Ascending aorta (tissue), 2 donors: ENCODE data around the gene SPATA2L. TPM values are rescaled to one million over a fixed set of nuclear protein-coding genes. Genes with fewer than 3 reads are reported as not detected.
"Not testable (repeated sequence)": the region's sequence is repeated elsewhere in the genome, so short reads cannot be mapped to it uniquely, and the experiment has no call there.

ENCODE experiments used
- DNase-seq, 2 donors: peaks; one replicate each; pipeline ENCODE4 v3.0.0-alpha.2; 2019; ENCODE audit warnings: low spot score in 2 of 2
- H3K27ac ChIP-seq, 2 donors: fragments of 200-600 bp; sonication (generic); one replicate each; pipeline ENCODE4 v1.5.1; 2016 to 2017; ENCODE audit warnings: mild to moderate bottlenecking in 1 of 2
- H3K27me3 ChIP-seq: fragments of 200-600 bp; sonication (generic); one replicate; pipeline ENCODE4 v1.5.1; 2017
- H3K36me3 ChIP-seq, 2 donors: fragments of 200-600 bp; sonication (generic); one replicate each; pipeline ENCODE4 v1.5.1; 2016
- H3K4me1 ChIP-seq, 2 donors: fragments of 200-600 bp; sonication (generic); one replicate each; pipeline ENCODE4 v1.5.1; 2016 to 2017; ENCODE audit warnings: mild to moderate bottlenecking in 1 of 2
- H3K4me3 ChIP-seq, 2 donors: fragments of 200-600 bp; sonication (generic); one replicate each; pipeline ENCODE4 v1.5.1; 2016 to 2017; ENCODE audit warnings: mild to moderate bottlenecking in 1 of 2
- H3K9me3 ChIP-seq, 2 donors: fragments of 200-600 bp; sonication (generic); one replicate each; pipeline ENCODE4 v1.5.1; 2016
- intact Hi-C: fragments of 100-400 bp; cut with DNase I; formaldehyde crosslinking; loops from one replicate; pipeline ENCODE4 v1.15.1; 2023
- total RNA-seq: library from RNA; depleted of rRNA; stranded (reverse); fragments of >200 nt; gene quantifications from one replicate; pipeline ENCODE4 v1.1.0, GENCODE V29; 2016
- TF ChIP-seq, protein P1 (sequence below), 3 experiments: fragments of 200-600 bp in 2 of 3; fragments of 450-650 bp in 1 of 3; sonication (generic) in 2 of 3; IDR thresholded peaks; one replicate each; pipeline ENCODE4 v1.5.1; 2016 to 2019; ENCODE audit warnings: antibody characterized with exemption in 3 of 3, mild to moderate bottlenecking in 1 of 3, moderate library complexity in 1 of 3

Gene SPATA2L
- total RNA-seq, 1 donor from 2014 or later = 34.7 TPM

- peak; percentile 96 to 99 for DNase-seq
- peak overlapping the region; percentile 88 to 93 for H3K27ac ChIP-seq
- TF ChIP-seq, protein P1, sequence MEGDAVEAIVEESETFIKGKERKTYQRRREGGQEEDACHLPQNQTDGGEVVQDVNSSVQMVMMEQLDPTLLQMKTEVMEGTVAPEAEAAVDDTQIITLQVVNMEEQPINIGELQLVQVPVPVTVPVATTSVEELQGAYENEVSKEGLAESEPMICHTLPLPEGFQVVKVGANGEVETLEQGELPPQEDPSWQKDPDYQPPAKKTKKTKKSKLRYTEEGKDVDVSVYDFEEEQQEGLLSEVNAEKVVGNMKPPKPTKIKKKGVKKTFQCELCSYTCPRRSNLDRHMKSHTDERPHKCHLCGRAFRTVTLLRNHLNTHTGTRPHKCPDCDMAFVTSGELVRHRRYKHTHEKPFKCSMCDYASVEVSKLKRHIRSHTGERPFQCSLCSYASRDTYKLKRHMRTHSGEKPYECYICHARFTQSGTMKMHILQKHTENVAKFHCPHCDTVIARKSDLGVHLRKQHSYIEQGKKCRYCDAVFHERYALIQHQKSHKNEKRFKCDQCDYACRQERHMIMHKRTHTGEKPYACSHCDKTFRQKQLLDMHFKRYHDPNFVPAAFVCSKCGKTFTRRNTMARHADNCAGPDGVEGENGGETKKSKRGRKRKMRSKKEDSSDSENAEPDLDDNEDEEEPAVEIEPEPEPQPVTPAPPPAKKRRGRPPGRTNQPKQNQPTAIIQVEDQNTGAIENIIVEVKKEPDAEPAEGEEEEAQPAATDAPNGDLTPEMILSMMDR (IDR thresholded peaks at IDR 0.05) = peak; percentile 59 to 83 (median 63)
- no peaks in the 10 kb centered on the region for H3K27me3 ChIP-seq
- peaks cover 4 to 6% of the 10 kb centered on the region in 2 donors for H3K36me3 ChIP-seq
- intact Hi-C loops = loop anchor here (1.0 to 2.0 kb wide), 5 partner anchors 14 to 1037 kb away; partner anchors contain the start of genes CDK10, CHMP1A, MVD and SPATA33
- H3K4me1 ChIP-seq = peaks cover 7 to 20% of the 10 kb centered on the region in 2 donors
- H3K9me3 ChIP-seq = no peaks in the 10 kb centered on the region
- peak overlapping the region; percentile 76 to 77 for H3K4me3 ChIP-seq
These were observed 1.3 kb downstream of the SPATA2L start for GRCh38 chr16:89700100-89700648.

- Histone ChIP-seq H3K4me1 (peaks cover 7 to 20% of the 10 kb centered on the region in 2 donors), H3K27ac (peak overlapping the region; percentile 88 to 93), H3K4me3 (peak overlapping the region; percentile 76 to 77)
- not testable (repeated sequence) for H3K36me3 ChIP-seq, H3K27me3 ChIP-seq, H3K9me3 ChIP-seq, DNase-seq
- intact Hi-C loops = loop anchor here (1.0 to 2.0 kb wide), 5 partner anchors 13 to 1037 kb away; partner anchors contain the start of genes CDK10, CHMP1A, MVD and SPATA33
These were observed 1.8 kb downstream of the SPATA2L start for GRCh38 chr16:89699629-89700099.

GRCh38 chr16:89698717-89699116 is 2.8 kb downstream of the SPATA2L start:
- H3K4me3 ChIP-seq, H3K27me3 ChIP-seq, intact Hi-C loops, DNase-seq, H3K27ac ChIP-seq, H3K9me3 ChIP-seq: not testable (repeated sequence)
- Histone ChIP-seq H3K36me3 (peaks cover 10 to 13% of the 10 kb centered on the region in 2 donors), H3K4me1 (peaks cover 7 to 20% of the 10 kb centered on the region in 2 donors)

DNA sequence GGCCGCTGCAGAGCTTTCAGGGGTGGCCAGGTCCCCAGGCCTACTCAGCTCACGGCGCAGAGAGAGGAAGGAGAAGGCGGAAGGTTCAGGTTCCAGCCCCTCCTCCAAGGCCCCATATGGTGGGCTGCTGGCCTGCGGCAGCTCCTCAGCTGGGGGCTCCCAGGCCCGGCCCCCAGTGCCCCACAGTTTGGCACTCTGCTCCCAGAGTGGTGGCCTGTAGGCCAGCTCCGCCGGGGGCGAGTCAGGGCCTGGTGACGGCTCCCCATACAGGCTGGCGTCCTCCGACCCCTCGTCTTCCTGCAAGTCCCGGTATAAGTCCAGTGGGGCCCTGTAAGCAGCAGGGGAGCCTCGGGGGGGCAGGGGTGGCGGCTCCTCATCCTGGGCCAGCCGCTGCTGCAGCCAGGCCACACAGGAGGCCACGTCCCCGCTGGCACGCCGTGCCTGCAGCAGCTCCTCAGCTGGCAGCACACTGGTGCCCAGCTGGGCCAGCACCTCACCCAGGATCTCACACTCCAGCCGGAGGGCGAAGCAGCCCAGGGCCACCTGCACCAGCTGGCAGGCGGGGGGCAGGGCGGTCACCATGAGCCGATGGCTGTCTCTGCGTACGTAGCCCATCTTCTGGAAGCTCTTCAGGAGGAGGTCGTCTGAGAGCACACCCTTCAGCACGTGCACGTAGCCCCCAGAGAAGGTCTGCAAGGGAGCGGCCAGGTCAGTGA is 3.7 kb downstream of the SPATA2L start:
- intact Hi-C loops = no loop called here
- Histone ChIP-seq H3K27me3 (no peaks in the 10 kb centered on the region), H3K4me3 (no peak overlapping the region), H3K9me3 (no peaks in the 10 kb centered on the region), H3K27ac (no peak overlapping the region), H3K36me3 (peaks cover 11 to 21% of the 10 kb centered on the region in 2 donors), H3K4me1 (peaks cover 7 to 20% of the 10 kb centered on the region in 2 donors)
- TF ChIP-seq, protein P1 (IDR thresholded peaks at IDR 0.05) = no peak
- no peak for DNase-seq

DNA sequence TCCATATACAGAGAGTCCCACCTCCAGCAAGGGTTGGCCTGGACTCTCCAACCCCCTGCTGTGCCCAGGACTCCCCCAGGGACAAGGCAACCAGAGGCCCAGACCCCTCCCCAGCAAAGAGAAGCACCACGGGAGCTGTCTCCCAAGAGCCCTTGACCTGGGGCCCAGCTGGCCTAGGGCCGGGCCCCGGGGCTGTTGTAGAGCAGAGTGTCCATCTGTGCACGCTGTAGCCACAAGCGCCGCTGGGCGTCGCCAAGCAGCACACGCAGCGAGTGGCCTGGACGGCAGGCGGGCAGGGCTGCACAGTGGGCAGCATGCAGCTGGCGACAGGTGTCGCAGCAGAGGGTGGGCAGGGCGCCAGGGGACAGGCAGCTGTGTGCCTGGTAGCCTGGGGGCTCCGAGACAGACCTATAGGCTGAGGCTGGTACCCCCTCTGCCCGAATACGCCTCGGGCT is 4.3 kb downstream of the SPATA2L start:
- no peak for DNase-seq
- Histone ChIP-seq H3K9me3 (no peaks in the 10 kb centered on the region), H3K27me3 (no peaks in the 10 kb centered on the region), H3K27ac (no peak overlapping the region), H3K36me3 (peaks cover 15 to 26% of the 10 kb centered on the region in 2 donors), H3K4me3 (no peak overlapping the region), H3K4me1 (peaks cover 7 to 20% of the 10 kb centered on the region in 2 donors)
- TF ChIP-seq, protein P1 (IDR thresholded peaks at IDR 0.05) = no peak
- intact Hi-C loops = no loop called here

DNA sequence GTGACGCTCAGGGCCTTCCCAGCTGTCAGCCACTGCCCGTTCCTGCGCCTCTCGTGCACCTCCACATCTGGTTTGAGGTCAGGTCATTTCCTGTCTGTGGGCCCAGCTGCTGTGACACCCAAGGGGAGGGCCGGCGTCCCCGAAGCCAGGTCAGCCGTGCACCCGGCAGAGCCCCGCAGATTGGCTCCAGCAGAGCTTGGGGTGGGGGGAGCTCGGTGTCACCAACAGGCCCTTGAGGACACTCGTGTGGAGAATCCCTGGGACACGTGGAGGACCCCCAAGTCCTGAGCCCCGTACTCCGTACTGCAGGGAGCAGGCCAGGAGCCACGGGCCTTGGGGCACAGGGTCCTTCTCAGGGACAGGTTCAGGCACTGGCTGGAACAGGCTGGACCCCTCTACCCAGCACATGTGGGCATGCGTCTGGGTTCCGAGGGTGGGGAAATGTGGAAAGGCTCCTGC is 4.8 kb downstream of the SPATA2L start:
- Histone ChIP-seq H3K27ac (no peak overlapping the region), H3K36me3 (peaks cover 20 to 31% of the 10 kb centered on the region in 2 donors), H3K4me3 (no peak overlapping the region), H3K9me3 (no peaks in the 10 kb centered on the region), H3K27me3 (no peaks in the 10 kb centered on the region), H3K4me1 (peaks cover 7 to 16% of the 10 kb centered on the region in 2 donors)
- no peak for DNase-seq
- intact Hi-C loops = no loop called here
- TF ChIP-seq, protein P1 (IDR thresholded peaks at IDR 0.05) = no peak
